SK-N-SH treated with all-trans-retinoic acid at 6 μM for 48 hours (cell line): ENCODE data around the gene LMAN2L.

Experiments used
- ATAC-seq: fragments of 200-7000 bp; cut with Tn5 transposase; 3 replicates; pipeline ENCODE4 v1.9.1; 2020; ENCODE audit warnings: mild to moderate bottlenecking, moderate library complexity
- ARNTL ChIP-seq: fragments of 450-650 bp; formaldehyde crosslinking; IDR thresholded peaks from 2 replicates; pipeline ENCODE4 v1.5.0; 2020; ENCODE audit warnings: low read depth, mild to moderate bottlenecking, moderate library complexity, borderline replicate concordance
- BACH2 ChIP-seq: fragments of 250-450 bp; sonication (Bioruptor Pico); IDR thresholded peaks from 2 replicates; pipeline ENCODE4 v1.9.0; 2021; ENCODE audit warnings: mild to moderate bottlenecking, borderline replicate concordance
- CSDC2 ChIP-seq: fragments of 250-450 bp; sonication (Bioruptor Pico); IDR thresholded peaks from 2 replicates; pipeline ENCODE4 v1.5.0; 2020; ENCODE audit warnings: mild to moderate bottlenecking, moderate library complexity
- ESRRG ChIP-seq: fragments of 250-450 bp; sonication (Bioruptor Pico); IDR thresholded peaks from 2 replicates; pipeline ENCODE4 v1.6.1; 2021; ENCODE audit warnings: mild to moderate bottlenecking
- GLIS3 ChIP-seq: fragments of 250-450 bp; sonication (Bioruptor Pico); IDR thresholded peaks from 2 replicates; pipeline ENCODE4 v1.5.0; 2020; ENCODE audit warnings: mild to moderate bottlenecking, moderate library complexity
- ISL1 ChIP-seq: fragments of 250-450 bp; sonication (Bioruptor Pico); IDR thresholded peaks from 2 replicates; pipeline ENCODE4 v2.1.2; 2022; ENCODE audit warnings: mild to moderate bottlenecking, moderate library complexity
- OSR1 ChIP-seq: fragments of 250-450 bp; sonication (Bioruptor Pico); IDR thresholded peaks from 2 replicates; pipeline ENCODE4 v1.8.0; 2022; ENCODE audit warnings: moderate library complexity, mild to moderate bottlenecking, inconsistent platforms
- PPARA ChIP-seq: fragments of 250-450 bp; sonication (Bioruptor Pico); IDR thresholded peaks from 2 replicates; pipeline ENCODE4 v1.5.0; 2020; ENCODE audit warnings: mild to moderate bottlenecking, borderline replicate concordance
- RARB ChIP-seq: fragments of 250-450 bp; sonication (Bioruptor Pico); IDR thresholded peaks from 2 replicates; pipeline ENCODE4 v1.8.0; 2021; ENCODE audit warnings: mild to moderate bottlenecking, moderate library complexity
- SNAI2 ChIP-seq: fragments of 250-450 bp; sonication (Bioruptor Pico); IDR thresholded peaks from 2 replicates; pipeline ENCODE4 v1.5.0; 2020; ENCODE audit warnings: mild to moderate bottlenecking, moderate library complexity
- TCF4 ChIP-seq: fragments of 250-450 bp; sonication (Bioruptor Pico); IDR thresholded peaks from 2 replicates; pipeline ENCODE4 v1.8.0; 2021; ENCODE audit warnings: mild to moderate bottlenecking, moderate library complexity, borderline replicate concordance
- TOX ChIP-seq: fragments of 250-450 bp; sonication (Bioruptor Pico); IDR thresholded peaks from 2 replicates; pipeline ENCODE4 v1.8.0; 2021; ENCODE audit warnings: mild to moderate bottlenecking, moderate library complexity, borderline replicate concordance
- ZC3H10 ChIP-seq: fragments of 250-450 bp; sonication (Bioruptor Pico); IDR thresholded peaks from 2 replicates; pipeline ENCODE4 v1.5.1; 2021; ENCODE audit warnings: mild to moderate bottlenecking, moderate library complexity
- ZFP30 ChIP-seq: fragments of 450-650 bp; formaldehyde crosslinking; IDR thresholded peaks from 2 replicates; pipeline ENCODE4 v1.5.0; 2022; ENCODE audit warnings: mild to moderate bottlenecking, moderate library complexity
- ZNF565 ChIP-seq: fragments of 450-650 bp; formaldehyde crosslinking; conservative IDR thresholded peaks from 2 replicates; pipeline ENCODE4 v1.5.0; 2020; ENCODE audit warnings: low read depth, mild to moderate bottlenecking, moderate library complexity
- ZNF70 ChIP-seq: fragments of 450-650 bp; formaldehyde crosslinking; IDR thresholded peaks from 2 replicates; pipeline ENCODE4 v1.5.0; 2020; ENCODE audit warnings: mild to moderate bottlenecking, moderate library complexity
- ZNF8 ChIP-seq: fragments of 450-650 bp; formaldehyde crosslinking; IDR thresholded peaks from 2 replicates; pipeline ENCODE4 v1.5.0; 2020; ENCODE audit warnings: mild to moderate bottlenecking, moderate library complexity
- TF ChIP-seq, protein P1 (sequence below): fragments of 250-450 bp; sonication (Bioruptor Pico); IDR thresholded peaks from 2 replicates; pipeline ENCODE4 v1.5.1; 2020; ENCODE audit warnings: low read depth, mild to moderate bottlenecking, moderate library complexity
- TF ChIP-seq, protein P2 (sequence below): fragments of 250-450 bp; sonication (Bioruptor Pico); IDR thresholded peaks from 2 replicates; pipeline ENCODE4 v1.5.0; 2020; ENCODE audit warnings: mild to moderate bottlenecking, moderate library complexity
- TF ChIP-seq, protein P3 (sequence below): fragments of 250-450 bp; sonication (Bioruptor Pico); IDR thresholded peaks from 2 replicates; pipeline ENCODE4 v1.5.1; 2021; ENCODE audit warnings: mild to moderate bottlenecking, moderate library complexity
- TF ChIP-seq, protein P4 (sequence below): fragments of 250-450 bp; sonication (Bioruptor Pico); IDR thresholded peaks from 2 replicates; pipeline ENCODE4 v1.8.0; 2020; ENCODE audit warnings: mild to moderate bottlenecking, moderate library complexity, borderline replicate concordance
- TF ChIP-seq, protein P5 (sequence below): fragments of 250-450 bp; sonication (Bioruptor Pico); IDR thresholded peaks from 2 replicates; pipeline ENCODE4 v1.8.0; 2021; ENCODE audit warnings: low read depth, mild to moderate bottlenecking, moderate library complexity, borderline replicate concordance

The LMAN2L gene

DNA sequence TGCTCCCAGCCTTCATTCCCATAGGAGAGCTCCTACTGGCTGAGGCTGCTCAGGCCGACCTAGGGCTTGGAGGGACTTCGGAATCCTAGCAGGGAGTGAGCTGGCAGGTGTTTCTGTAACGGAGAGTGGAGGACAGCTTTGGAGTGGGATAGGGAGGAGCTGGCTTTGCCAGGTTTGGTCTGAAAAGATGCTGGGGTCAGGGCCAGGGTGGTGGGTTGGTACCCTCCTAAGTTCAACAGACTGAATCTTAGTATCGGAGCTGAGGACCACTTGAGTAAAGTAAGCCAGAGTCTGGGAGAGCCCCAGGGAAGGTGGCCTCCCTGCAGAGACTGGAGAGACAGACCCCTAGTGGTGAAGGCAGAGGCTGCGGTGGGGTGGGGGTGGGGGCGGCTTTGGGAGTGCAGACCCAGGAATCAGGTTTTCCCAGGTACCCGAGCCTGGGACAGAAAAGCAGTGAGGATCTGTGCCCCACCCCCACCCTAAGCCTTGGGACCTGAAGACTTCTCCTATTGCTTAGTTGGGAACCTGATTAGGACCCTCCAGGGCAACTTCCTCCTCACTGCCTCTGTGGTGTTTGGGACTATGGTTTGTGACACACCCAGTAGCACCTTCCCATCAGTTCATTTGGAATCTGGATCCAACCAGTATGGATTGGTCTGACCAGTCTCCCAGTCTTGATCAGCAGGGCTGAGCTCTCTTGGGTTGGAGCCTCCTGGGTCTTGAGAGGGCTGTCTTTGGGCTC, 23.8 kb upstream of the LMAN2L start:
- TF ChIP-seq, protein P1, sequence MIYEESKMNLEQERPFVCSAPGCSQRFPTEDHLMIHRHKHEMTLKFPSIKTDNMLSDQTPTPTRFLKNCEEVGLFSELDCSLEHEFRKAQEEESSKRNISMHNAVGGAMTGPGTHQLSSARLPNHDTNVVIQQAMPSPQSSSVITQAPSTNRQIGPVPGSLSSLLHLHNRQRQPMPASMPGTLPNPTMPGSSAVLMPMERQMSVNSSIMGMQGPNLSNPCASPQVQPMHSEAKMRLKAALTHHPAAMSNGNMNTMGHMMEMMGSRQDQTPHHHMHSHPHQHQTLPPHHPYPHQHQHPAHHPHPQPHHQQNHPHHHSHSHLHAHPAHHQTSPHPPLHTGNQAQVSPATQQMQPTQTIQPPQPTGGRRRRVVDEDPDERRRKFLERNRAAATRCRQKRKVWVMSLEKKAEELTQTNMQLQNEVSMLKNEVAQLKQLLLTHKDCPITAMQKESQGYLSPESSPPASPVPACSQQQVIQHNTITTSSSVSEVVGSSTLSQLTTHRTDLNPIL (CRISPR knock-in tag) = no peak
- TF ChIP-seq ZC3H10 = no peak
- TF ChIP-seq ZFP30 = no peak
- TF ChIP-seq TOX (CRISPR knock-in tag) = no peak
- TF ChIP-seq, protein P2, sequence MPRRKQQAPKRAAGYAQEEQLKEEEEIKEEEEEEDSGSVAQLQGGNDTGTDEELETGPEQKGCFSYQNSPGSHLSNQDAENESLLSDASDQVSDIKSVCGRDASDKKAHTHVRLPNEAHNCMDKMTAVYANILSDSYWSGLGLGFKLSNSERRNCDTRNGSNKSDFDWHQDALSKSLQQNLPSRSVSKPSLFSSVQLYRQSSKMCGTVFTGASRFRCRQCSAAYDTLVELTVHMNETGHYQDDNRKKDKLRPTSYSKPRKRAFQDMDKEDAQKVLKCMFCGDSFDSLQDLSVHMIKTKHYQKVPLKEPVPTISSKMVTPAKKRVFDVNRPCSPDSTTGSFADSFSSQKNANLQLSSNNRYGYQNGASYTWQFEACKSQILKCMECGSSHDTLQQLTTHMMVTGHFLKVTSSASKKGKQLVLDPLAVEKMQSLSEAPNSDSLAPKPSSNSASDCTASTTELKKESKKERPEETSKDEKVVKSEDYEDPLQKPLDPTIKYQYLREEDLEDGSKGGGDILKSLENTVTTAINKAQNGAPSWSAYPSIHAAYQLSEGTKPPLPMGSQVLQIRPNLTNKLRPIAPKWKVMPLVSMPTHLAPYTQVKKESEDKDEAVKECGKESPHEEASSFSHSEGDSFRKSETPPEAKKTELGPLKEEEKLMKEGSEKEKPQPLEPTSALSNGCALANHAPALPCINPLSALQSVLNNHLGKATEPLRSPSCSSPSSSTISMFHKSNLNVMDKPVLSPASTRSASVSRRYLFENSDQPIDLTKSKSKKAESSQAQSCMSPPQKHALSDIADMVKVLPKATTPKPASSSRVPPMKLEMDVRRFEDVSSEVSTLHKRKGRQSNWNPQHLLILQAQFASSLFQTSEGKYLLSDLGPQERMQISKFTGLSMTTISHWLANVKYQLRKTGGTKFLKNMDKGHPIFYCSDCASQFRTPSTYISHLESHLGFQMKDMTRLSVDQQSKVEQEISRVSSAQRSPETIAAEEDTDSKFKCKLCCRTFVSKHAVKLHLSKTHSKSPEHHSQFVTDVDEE (CRISPR knock-in tag) = no peak
- no peak for TF ChIP-seq GLIS3 (CRISPR knock-in tag)
- TF ChIP-seq OSR1 = no peak
- TF ChIP-seq ARNTL (CRISPR knock-in tag) = no peak
- TF ChIP-seq ISL1 (CRISPR knock-in tag) = no peak
- TF ChIP-seq ZNF565 (CRISPR knock-in tag) = no peak
- TF ChIP-seq BACH2 (CRISPR knock-in tag) = no peak
- TF ChIP-seq, protein P3, sequence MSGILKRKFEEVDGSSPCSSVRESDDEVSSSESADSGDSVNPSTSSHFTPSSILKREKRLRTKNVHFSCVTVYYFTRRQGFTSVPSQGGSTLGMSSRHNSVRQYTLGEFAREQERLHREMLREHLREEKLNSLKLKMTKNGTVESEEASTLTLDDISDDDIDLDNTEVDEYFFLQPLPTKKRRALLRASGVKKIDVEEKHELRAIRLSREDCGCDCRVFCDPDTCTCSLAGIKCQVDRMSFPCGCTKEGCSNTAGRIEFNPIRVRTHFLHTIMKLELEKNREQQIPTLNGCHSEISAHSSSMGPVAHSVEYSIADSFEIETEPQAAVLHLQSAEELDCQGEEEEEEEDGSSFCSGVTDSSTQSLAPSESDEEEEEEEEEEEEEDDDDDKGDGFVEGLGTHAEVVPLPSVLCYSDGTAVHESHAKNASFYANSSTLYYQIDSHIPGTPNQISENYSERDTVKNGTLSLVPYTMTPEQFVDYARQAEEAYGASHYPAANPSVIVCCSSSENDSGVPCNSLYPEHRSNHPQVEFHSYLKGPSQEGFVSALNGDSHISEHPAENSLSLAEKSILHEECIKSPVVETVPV (CRISPR knock-in tag) = no peak
- no peak for TF ChIP-seq PPARA (CRISPR knock-in tag)
- ATAC-seq = peak; percentile 44

DNA sequence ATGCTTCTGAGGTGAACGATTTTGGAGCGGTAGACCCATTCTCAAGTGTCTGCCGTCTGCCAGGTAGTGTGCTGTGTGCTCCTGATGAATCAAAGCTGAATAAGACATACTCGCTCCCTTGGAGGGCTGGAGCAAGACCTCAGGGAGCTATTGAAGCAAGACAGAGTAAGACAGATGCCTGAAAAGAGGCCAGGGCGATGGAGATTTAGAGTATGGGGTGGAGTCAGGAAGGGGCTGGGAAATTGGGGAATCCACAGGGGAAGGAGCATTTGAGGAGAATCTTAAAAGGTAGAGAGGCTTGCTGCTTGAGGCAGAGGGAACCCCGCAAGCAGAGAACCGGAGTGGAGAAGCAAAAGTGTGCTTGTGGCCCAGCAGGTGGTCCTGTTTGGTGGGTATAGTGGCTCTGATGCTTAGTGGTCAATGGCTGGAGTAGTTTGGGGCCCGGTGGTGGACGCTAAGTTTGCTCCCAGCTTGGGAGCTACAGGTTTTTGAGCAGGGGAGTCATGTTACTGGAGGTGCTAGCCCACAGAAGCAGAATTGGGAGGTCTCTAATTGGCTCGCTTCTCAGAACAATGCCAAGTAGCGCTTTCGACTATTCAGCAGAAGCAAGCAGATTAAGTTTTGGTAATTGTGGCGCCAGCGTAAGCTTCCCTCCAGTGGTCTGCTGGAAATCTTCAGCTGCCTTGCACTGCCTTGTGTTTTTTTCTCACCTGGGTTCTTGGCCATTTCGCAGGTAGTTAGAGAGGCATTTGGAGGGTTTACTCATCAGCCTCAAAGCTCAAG, 22.9 kb upstream of the LMAN2L start:
- ATAC-seq = no peak
- TF ChIP-seq OSR1 (no peak), ZNF70 (CRISPR knock-in tag) (no peak), ARNTL (CRISPR knock-in tag) (no peak), ESRRG (CRISPR knock-in tag) (no peak), TCF4 (CRISPR knock-in tag) (no peak), CSDC2 (no peak), ZNF565 (CRISPR knock-in tag) (no peak), ISL1 (CRISPR knock-in tag) (no peak), BACH2 (CRISPR knock-in tag) (no peak), GLIS3 (CRISPR knock-in tag) (no peak), ZC3H10 (no peak), ZFP30 (no peak), ZNF8 (CRISPR knock-in tag) (no peak), RARB (CRISPR knock-in tag) (no peak), SNAI2 (CRISPR knock-in tag) (no peak)
- TF ChIP-seq, protein P4, sequence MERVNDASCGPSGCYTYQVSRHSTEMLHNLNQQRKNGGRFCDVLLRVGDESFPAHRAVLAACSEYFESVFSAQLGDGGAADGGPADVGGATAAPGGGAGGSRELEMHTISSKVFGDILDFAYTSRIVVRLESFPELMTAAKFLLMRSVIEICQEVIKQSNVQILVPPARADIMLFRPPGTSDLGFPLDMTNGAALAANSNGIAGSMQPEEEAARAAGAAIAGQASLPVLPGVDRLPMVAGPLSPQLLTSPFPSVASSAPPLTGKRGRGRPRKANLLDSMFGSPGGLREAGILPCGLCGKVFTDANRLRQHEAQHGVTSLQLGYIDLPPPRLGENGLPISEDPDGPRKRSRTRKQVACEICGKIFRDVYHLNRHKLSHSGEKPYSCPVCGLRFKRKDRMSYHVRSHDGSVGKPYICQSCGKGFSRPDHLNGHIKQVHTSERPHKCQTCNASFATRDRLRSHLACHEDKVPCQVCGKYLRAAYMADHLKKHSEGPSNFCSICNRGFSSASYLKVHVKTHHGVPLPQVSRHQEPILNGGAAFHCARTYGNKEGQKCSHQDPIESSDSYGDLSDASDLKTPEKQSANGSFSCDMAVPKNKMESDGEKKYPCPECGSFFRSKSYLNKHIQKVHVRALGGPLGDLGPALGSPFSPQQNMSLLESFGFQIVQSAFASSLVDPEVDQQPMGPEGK (CRISPR knock-in tag) = no peak
- TF ChIP-seq, protein P2 (CRISPR knock-in tag) = no peak
- TF ChIP-seq, protein P5, sequence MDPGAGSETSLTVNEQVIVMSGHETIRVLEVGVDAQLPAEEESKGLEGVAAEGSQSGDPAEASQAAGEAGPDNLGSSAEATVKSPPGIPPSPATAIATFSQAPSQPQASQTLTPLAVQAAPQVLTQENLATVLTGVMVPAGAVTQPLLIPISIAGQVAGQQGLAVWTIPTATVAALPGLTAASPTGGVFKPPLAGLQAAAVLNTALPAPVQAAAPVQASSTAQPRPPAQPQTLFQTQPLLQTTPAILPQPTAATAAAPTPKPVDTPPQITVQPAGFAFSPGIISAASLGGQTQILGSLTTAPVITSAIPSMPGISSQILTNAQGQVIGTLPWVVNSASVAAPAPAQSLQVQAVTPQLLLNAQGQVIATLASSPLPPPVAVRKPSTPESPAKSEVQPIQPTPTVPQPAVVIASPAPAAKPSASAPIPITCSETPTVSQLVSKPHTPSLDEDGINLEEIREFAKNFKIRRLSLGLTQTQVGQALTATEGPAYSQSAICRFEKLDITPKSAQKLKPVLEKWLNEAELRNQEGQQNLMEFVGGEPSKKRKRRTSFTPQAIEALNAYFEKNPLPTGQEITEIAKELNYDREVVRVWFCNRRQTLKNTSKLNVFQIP (CRISPR knock-in tag) = no peak
- TF ChIP-seq, protein P1 (CRISPR knock-in tag) = no peak
